Measurements from ENCODE around the gene THAP3.

- TF ChIP-seq CTCF (conservative IDR thresholded peaks at IDR 0.05 in 1 of 2, IDR thresholded peaks at IDR 0.05 in 1 of 2; ENCODE audit: low read depth in 1 of 2, low read length in 2 of 2) = no peak
- no peak for TF ChIP-seq EZH2 (IDR thresholded peaks at IDR 0.05; ENCODE audit: low read length, missing control alignments)
These were observed 21.9 kb upstream of the THAP3 start, which contains the start of gene KLHL21 for GRCh38 chr1:6602669-6603237.
